ENCODE results near the gene WTIP. TPM values are rescaled to one million over a fixed set of nuclear protein-coding genes. Genes with fewer than 3 reads are reported as not detected.

The WTIP gene
- 1 to 10 TPM; 1.6 to 8.1 (median 2.9) TPM for total RNA-seq

DNA sequence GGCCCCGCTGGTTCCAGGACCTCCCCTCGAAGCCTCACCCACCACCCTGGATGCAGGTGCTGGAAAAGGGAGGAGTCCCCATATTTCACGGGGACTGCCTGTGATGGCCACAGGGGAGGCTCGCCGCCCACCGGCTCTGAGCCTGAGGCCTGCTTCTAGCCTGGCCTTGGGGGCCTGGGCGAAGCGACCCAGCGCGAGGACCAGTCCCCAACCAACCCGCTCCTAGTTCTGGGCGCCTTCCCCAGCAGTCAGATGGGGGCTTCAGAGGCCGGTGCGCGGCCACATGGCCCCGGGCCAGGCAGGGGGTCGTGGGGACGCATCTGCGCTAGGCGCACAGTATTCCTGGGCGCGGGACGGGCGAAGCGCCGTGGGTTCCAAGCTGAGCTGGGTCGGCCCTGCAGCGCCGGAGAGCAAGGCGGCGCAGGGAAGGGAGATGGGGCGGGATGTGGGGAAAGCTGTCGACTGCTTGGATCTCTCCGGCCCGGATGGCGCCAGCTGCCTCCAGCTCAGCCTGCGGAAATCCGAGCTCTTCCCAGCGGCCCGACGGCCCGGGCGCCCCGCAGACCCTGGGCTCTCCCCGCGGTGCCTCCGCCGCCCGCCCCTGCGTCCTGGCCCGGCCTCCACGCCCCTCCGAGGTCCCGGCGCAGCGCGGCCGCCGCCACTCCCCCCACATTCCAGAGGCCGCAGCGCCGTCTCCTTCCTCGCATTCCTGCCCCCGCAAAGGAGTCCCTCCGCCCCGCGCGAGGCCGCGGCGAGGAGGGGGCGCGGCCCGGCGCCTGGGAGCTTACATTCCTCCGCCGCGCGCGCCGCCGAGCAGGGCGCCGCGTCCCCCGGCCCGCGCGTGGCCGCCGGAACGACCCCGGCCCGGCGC lies at the start of gene WTIP:
WTIP (plus strand) TSS at position 788 of the 871 bp plus-strand sequence. CDS start 217 bp downstream, outside the sequence.
- ATAC-seq (peak; percentile 43 to 55), DNase-seq (peak in 1 of 2 donors; percentile 18)
- Histone ChIP-seq H3K4me1 (peaks cover 4 to 18% of the 10 kb centered on the region in 2 donors), H3K9me3 (no peaks in the 10 kb centered on the region), H3K36me3 (no peaks in the 10 kb centered on the region), H3K27ac (peak within 1 kb of the TSS; percentile 50 to 72 (median 65)), H3K4me3 (peak within 1 kb of the TSS; percentile 57 to 60 (median 58)), H3K27me3 (no peaks in the 10 kb centered on the region)
- intact Hi-C loops (cut with DNase I; ENCODE audit: low total_unique reads) = no loop called here
- peak in 1 of 2 donors; percentile 24 for TF ChIP-seq POLR2A (IDR thresholded peaks at IDR 0.05)
- TF ChIP-seq, protein P1, sequence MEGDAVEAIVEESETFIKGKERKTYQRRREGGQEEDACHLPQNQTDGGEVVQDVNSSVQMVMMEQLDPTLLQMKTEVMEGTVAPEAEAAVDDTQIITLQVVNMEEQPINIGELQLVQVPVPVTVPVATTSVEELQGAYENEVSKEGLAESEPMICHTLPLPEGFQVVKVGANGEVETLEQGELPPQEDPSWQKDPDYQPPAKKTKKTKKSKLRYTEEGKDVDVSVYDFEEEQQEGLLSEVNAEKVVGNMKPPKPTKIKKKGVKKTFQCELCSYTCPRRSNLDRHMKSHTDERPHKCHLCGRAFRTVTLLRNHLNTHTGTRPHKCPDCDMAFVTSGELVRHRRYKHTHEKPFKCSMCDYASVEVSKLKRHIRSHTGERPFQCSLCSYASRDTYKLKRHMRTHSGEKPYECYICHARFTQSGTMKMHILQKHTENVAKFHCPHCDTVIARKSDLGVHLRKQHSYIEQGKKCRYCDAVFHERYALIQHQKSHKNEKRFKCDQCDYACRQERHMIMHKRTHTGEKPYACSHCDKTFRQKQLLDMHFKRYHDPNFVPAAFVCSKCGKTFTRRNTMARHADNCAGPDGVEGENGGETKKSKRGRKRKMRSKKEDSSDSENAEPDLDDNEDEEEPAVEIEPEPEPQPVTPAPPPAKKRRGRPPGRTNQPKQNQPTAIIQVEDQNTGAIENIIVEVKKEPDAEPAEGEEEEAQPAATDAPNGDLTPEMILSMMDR (IDR thresholded peaks at IDR 0.05 in 4 of 5, conservative IDR thresholded peaks at IDR 0.05 in 1 of 5) = no peak
- in situ Hi-C loops (cut with MboI; ENCODE audit: low sequenced_read_pairs in 4 of 4) = no loop called here

DNA sequence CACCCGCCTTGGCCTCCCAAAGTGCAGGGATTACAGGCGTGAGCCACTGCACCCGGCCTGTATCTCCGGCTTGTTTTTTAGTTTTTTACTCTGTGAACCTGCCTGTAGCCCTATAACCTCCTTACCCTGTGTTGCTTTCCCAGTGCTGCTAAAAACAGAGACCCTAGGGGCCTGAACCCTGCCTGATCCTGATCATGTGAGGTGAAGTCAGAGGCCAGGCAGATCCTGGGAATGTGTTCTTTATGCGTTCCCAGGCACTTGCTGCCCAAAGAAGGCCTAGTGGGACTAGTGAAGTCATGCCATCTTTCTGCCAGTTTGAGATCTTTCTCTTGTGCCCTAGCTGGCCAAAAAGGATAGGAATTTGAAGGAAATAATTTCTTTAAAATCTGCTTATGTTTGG lies 48.8 kb upstream of the WTIP start:
- H3K27me3 ChIP-seq = no peaks in the 10 kb centered on the region
- no peaks in the 10 kb centered on the region for H3K9me3 ChIP-seq
- peak overlapping the region; percentile 97 to 98 (median 98) for H3K27ac ChIP-seq
- intact Hi-C loops (cut with DNase I; ENCODE audit: low total_unique reads) (loop anchor here (10.0 kb wide), 1 partner anchor 178 kb away; the partner anchor contains the start of gene GARRE1), in situ Hi-C loops (cut with MboI; ENCODE audit: low sequenced_read_pairs in 4 of 4) (no loop called here)
- TF ChIP-seq POLR2A (IDR thresholded peaks at IDR 0.05) = peak in 1 of 2 donors; percentile 17
- TF ChIP-seq, protein P1 (IDR thresholded peaks at IDR 0.05 in 4 of 5, conservative IDR thresholded peaks at IDR 0.05 in 1 of 5) = no peak
- H3K4me1 ChIP-seq = peaks cover 46 to 48% of the 10 kb centered on the region in 2 donors
- peak; percentile 10 to 31 for DNase-seq
- no peak for ATAC-seq
- peaks cover 5 to 40% of the 10 kb centered on the region in 2 donors for H3K36me3 ChIP-seq
- no peak overlapping the region for H3K4me3 ChIP-seq

DNA sequence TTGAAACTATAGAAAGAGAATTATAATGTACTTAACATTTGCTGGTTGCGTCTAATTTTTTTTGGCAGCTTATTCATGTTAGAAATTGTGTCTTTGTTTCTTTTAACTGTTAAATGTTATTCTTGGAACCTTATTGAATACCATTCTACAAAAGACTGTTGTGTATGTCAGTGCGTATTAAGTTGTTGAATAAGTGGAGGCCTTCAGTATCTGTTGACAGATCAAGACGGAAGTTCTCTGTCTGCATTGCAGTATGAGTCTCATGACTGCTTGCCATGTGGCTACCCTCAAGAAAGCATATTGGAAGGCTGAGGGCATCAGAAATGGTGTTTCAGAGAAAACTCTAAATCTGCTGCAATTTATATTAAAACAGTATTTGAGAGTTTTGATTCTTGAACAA lies 44.8 kb upstream of the WTIP start:
- intact Hi-C loops (cut with DNase I; ENCODE audit: low total_unique reads) (loop anchor here (10.0 kb wide), 1 partner anchor 182 kb away; the partner anchor contains the start of gene GARRE1), in situ Hi-C loops (cut with MboI; ENCODE audit: low sequenced_read_pairs in 4 of 4) (no loop called here)
- ATAC-seq (no peak), DNase-seq (no peak)
- H3K9me3 ChIP-seq = no peaks in the 10 kb centered on the region
- H3K36me3 ChIP-seq = peaks cover 5 to 76% of the 10 kb centered on the region in 2 donors
- no peaks in the 10 kb centered on the region for H3K27me3 ChIP-seq
- H3K4me1 ChIP-seq = peaks cover 21 to 23% of the 10 kb centered on the region in 2 donors
- TF ChIP-seq POLR2A (IDR thresholded peaks at IDR 0.05) = no peak
- TF ChIP-seq, protein P1 (IDR thresholded peaks at IDR 0.05 in 4 of 5, conservative IDR thresholded peaks at IDR 0.05 in 1 of 5) = no peak
- no peak overlapping the region for H3K4me3 ChIP-seq
- peak overlapping the region in 2 of 4 donors; percentile 22 to 25 for H3K27ac ChIP-seq

DNA sequence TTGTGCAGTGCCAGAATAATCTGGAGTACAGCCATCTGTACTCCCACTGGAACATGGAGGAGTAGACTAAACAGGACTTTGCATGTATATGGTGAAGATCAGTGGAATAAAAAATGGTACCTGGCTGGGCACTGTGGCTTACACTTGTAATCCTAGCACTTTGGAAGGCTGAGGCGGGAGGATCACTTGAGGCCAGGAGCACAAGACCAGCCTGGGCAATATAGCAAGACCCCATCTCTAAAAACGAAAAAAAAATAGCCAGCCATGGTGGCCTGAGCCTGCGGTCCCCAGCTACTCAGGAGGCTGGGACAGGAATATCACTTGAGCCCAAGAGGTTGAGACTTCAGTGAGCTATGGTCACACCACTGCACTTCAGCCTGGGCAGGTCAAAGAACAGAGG lies 33.4 kb upstream of the WTIP start:
- no peak for TF ChIP-seq POLR2A (IDR thresholded peaks at IDR 0.05)
- TF ChIP-seq, protein P1 (IDR thresholded peaks at IDR 0.05 in 4 of 5, conservative IDR thresholded peaks at IDR 0.05 in 1 of 5) = no peak
- Histone ChIP-seq H3K4me1 (no peaks in the 10 kb centered on the region), H3K4me3 (no peak overlapping the region), H3K36me3 (peaks cover 5 to 94% of the 10 kb centered on the region in 2 donors), H3K9me3 (no peaks in the 10 kb centered on the region), H3K27ac (peak overlapping the region in 3 of 4 donors; percentile 20 to 31 (median 30)), H3K27me3 (no peaks in the 10 kb centered on the region)
- DNase-seq (no peak), ATAC-seq (no peak)
- in situ Hi-C loops (cut with MboI; ENCODE audit: low sequenced_read_pairs in 4 of 4) (no loop called here), intact Hi-C loops (cut with DNase I; ENCODE audit: low total_unique reads) (no loop called here)

All from gastrocnemius medialis (tissue), 4 donors.